Ishikawa (cell line): ENCODE results near the gene PLP2.

ENCODE experiments used
- CEBPB ChIP-seq: IDR thresholded peaks from 2 replicates; pipeline ENCODE4 v1.6.1; 2012
- CREB1 ChIP-seq: IDR thresholded peaks from 2 replicates; pipeline ENCODE4 v1.6.1; 2012; ENCODE audit warnings: low read depth
- EP300 ChIP-seq: IDR thresholded peaks from 2 replicates; pipeline ENCODE4 v1.6.1; 2012; ENCODE audit warnings: borderline replicate concordance
- MAX ChIP-seq: IDR thresholded peaks from 2 replicates; pipeline ENCODE4 v1.6.1; 2012
- RAD21 ChIP-seq: IDR thresholded peaks from 2 replicates; pipeline ENCODE4 v1.6.1; 2012; ENCODE audit warnings: low read depth
- REST ChIP-seq: IDR thresholded peaks from 2 replicates; pipeline ENCODE4 v1.6.1; 2012; ENCODE audit warnings: low read depth, mild to moderate bottlenecking
- TAF1 ChIP-seq: IDR thresholded peaks from 2 replicates; pipeline ENCODE4 v1.6.1; 2012; ENCODE audit warnings: low read depth, mild to moderate bottlenecking
- TCF12 ChIP-seq: IDR thresholded peaks from 2 replicates; pipeline ENCODE4 v1.6.1; 2012; ENCODE audit warnings: low read depth
- USF1 ChIP-seq: IDR thresholded peaks from 2 replicates; pipeline ENCODE4 v1.6.1; 2012
- YY1 ChIP-seq: IDR thresholded peaks from 2 replicates; pipeline ENCODE4 v1.6.1; 2012; ENCODE audit warnings: low read depth

GRCh38 chrX:49147936-49148335, 23.8 kb upstream of the PLP2 start:
- no peak for TF ChIP-seq TAF1
- TF ChIP-seq EP300 = no peak
- no peak for TF ChIP-seq TCF12
- no peak for TF ChIP-seq MAX
- TF ChIP-seq USF1 = no peak
- TF ChIP-seq RAD21 = no peak
- no peak for TF ChIP-seq CREB1
- no peak for TF ChIP-seq REST
- no peak for TF ChIP-seq CEBPB
- TF ChIP-seq YY1 = no peak
